ENCODE results near the gene ASS1.

ASS1 gene

DNA sequence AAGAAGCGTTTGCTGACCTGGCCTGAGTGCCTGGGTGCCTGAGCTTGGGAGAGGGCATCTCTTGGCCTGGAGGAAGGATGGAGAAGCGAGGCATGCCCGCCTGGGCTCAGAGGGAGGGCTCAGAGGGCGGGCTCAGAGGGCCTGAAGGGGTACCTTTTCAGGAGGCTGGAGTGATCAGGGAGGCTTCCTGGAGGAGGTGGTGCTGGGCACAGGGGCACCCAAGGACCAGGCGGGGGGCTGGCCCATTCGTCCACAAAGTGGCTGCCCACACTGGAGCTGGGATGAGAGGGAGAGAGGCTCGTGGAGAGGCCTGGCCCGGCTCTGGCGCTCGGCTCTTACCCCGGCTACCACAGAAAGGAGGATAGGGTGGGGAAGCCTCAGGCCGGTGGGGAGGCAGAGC is 32.8 kb downstream of the ASS1 start:
- no peak for DNase-seq

DNA sequence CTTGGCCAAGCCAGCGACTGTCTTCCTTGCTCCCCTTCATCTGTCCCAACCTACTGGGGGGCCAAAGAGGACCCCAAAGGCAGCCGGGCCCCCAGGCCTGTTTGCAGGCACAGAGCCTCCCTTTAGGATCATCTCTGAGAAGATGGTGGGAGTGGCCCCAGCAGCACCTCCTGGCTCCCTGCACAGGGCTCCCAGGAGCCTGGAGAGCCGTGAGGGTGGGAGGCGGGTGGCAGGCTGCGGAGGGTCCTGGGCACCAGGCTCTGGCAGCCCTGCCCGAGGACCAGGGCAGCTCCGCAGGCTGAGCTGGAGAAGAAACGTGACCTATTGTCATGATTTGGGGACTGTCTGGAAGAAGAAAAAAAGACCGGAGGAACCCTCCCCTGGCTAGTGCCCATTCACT is 33.4 kb downstream of the ASS1 start:
- no peak for DNase-seq

DNA sequence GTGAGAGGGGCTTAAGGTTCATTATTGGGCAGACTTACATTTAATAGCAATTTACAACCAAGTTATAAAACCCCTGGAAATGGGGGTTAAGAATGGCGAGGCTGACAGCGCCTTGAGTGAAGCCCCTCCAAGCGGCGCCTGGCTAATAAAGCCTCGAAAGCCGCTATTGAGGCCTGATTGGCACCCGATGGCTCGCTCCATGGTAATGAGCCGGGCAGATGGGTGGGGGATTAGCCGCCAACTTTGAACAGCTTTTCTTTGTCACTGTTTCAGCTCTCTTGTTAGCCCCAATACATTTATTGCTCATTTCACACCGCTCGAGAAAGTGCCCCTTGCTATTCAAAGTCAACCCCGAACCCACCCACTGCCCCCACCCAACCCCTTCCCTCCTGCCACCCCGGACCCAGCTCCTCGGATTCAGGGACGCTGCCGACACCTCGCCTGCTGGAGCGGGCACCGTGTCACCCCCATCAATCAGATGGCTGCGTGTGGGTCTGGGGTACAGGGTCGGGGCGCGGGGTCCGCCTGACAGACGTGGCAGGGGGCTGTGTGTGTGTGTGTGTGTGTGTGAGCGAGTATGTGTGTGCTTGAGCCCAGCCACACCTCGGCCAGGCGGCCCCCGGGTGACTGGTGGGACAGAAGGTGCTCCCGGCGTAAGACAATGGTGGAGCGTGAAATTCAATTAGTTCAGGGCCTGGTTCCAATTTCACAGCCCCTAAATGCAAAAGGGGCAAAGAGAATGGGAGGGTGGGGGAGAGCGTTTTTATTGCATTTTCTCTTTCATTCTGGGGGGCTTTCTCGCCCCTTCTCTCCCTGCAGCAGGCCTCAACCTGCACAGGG is 34.2 kb downstream of the ASS1 start:
- DNase-seq: no peak

DNA sequence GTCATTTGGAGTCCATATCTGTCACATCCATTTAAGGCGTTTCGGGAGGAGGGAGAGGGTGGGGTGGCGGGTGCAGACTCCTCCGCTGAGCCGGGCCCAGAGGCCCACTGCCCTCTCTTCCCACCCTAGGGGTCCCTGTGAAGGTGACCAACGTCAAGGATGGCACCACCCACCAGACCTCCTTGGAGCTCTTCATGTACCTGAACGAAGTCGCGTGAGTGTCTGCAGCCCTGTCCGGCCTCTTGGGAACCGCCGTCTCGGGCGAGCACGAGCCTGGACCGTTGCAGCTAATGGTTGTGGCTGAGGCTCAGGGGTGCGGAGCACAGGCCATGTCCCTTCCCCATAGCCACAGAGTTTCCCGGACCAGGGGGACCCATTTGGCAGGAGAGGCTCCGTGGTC is 34.8 kb downstream of the ASS1 start:
- no peak for DNase-seq

DNA sequence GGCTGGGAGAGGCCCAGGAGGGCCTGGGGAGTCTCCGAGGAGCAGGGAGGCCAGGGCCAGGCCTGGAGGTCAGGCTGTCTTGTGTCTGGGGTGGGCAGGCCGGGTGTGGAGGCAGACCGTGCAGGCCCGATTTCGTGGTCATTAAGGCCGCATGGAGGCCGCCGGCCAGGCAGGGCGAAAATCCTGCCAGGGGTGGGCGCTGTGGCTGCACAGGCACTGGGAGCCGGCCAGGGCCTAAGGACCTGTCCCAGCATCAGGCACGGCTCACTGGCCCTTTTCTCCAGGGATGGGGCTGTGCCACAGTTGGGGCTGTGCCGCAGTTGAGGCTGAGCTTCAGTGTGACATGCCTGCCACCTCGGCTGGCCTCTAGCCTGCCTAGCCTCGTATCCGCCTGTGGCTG is 35.9 kb downstream of the ASS1 start:
- no peak for DNase-seq

DNA sequence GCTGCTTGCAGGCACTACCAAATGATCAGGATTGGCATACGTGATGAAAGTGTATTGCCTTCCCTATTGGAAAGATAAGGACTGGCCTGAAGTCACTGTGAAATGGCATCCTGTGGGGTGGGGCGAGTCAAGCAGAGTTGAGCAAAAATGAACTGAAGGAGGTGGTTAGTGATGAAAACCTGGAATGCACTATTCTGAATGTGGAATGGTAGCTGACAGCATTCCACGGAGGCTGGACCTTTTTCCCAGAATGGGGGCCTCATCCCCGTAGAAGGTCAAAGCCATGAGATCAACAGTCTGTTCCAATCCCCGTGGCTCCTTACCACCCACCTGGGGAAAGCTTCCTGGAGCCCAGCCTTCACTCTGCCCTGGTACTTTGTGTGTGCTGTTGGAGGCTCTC is 37.7 kb downstream of the ASS1 start:
- no peak for DNase-seq

DNA sequence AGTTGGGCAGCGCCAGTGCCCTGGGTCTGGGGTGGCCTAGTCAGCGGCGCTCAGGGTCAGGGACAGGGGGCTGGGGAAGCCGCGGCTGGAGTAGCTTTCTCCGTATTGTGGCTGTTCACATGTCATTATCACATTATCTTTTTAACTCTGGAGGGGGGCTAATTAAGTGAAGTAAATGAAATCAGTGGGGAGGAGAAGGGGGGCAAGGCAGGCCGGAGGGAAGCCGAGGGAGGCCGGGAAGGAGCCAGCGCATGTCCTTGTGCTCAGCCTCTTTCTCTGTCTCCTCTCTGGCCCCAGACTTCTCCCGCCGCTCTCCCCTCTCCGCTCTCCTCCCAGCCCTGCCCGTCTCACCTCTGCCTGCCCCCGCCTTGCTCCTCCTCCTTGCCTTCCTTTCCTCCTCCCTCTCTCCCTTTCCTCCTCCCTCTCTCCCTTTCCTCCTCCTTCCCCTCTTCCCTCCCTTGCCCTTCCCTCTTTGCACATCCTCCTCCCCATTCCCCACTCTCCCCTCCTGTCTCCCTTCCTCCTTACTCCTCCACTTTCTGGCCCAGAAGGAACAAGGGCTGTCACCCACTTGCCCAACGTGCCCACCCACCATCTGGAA is 38.7 kb downstream of the ASS1 start:
- no peak for DNase-seq

DNA sequence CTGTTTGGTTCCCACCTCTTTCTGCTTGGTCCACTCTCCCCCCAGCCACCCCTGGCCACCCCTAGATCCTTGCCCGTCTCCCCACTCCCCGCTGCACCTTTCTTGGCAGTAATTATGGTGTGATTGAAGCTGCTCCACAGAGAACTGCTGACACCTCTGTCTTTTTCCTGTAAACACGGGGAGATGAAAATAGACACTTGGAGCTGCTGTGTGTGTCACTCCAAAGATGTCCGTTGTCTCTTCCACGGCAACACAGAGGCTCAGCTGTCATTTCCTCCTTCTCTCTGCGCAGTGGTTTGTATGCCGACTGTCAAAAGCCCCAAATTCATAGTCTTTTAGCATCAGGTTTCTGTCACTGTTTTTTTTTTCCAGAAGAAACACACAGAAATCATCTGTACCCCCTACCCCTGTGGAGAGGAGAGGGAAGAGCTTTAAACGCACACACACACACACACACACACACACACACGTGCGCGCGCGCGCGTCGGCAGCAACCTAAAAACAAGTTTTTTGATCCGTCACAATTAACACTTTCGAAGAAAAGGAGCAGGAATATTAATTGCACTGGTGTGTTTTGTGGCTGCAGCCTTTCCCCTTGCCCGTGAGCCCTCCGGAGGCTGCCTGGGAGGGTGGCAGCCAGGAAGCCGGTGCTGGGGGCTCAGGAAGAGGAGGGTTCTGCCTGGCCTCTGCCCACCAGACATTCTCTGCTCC is 39.8 kb downstream of the ASS1 start:
- no peak for DNase-seq

DNA sequence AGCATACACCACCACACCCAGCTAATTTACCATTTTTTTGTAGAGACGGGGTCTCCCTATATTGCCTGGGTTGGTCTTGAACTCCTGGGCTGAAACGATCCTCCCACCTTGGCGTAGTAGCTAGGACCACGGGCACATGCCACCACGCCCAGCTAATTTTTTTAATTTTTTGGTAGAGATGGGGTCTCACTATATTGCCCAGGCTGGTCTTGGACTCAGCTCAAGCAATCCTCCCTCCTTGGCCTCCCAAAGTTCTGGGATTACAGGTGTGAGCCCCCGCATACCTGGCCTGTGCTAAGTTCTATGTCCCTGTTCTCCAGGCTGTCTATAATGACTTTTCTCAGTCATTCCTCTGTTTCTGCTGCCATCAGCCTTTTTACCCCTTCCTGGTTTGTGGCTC is 41.3 kb downstream of the ASS1 start:
- no peak for DNase-seq

DNA sequence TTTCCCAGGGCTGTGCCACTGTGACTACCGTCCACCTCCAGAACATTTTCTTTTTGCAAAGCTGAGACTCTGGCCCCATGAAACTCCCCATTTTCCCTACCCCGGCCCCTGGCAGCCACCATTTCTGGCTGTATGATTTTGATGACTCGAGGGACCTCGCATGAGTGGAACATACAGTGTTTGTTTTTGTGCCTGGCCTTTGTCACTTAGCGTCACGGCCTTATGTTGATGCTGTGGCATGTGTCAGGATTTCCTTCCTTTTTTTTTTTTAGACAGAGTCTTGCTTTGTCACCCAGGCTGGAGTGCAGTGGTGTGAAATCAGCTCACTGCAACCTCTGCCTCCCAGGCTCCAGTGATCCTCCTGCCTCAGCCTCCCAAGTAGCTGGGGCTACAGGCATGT is 42.7 kb downstream of the ASS1 start:
- no peak for DNase-seq

DNA sequence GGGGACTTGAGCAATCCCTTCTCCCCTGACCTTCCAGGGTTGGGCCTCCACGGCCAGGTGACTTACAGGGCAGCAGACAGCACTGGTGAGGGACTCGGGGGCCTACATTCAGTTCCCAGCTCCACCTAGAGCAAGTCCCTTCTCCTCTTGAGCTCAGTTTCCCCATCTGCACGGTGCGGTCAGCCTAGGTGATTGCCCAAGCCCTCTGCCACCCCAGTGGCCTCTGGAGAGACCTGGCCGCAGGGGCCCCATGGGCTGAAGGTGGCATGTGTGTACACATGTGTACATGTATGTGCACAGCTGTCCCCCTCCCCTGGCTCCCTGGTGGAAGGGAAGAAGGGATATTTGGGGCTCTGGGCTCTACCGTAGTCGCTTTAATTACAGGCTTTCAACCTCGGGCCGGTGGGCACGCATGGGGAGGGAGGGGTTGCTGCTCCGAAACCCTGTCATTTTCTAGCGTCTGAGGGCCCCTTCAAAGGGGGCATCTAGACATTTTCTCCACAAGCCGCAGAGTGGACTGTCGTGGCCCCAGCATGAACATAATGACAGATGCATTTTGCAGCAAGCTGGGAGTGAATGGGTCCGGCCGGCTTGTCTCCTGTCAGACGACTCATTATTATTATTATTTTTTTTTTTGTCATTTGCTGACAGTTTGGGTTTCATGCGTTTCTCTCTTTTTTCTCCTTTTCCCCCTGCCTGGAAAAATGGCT is 44.0 kb downstream of the ASS1 start:
- no peak for DNase-seq

DNA sequence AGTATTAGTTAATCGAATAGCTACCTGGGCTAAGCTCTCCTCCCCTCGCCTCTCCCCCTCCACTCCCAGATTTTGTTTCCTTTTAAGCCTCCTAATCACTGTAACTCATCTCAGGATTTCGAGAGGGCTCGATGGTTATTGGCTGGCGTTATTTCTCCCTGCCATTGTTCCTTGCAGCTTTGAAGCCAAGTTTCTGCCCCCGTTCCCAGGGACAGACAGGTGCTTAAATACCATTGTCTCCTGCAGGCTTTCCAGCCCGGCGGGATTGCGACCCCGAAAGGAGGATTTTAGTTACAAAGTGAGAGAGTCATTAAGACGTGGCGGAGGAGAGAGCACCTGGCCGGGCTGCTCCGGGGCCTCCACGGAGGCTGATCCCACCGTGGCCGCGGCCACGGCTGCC is 46.2 kb downstream of the ASS1 start:
- no peak for DNase-seq

DNA sequence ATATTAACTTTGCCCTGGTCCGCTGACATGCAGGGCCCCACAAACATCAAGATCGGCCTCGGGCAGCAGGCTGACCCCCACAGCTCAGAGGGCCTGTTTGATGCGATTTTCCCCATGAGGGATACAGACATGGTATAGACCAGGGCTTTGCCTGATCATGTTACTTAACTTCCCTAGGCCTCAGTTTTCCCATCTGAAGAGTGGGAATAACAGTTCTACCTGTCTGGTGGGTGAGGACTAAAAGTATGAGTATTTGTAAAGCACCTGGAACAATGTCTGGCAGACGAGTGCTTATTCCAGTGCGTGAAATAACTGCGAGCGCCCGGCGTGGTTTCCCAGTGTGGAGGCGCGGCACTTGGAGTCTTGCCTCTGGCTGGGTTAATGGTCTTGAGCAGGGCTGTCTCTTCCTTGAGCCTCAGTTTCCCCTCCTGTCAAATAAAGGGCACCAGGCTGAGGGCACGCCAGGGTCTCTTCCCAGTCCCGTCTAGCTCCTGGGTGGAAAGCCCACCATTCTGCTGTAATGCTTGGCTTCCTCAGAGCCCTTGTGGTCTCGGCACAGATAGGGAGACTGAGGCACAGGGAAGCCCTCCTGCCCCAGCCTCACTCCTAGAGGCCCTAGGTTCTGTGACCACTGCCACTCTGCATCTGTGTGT is 47.2 kb downstream of the ASS1 start:
- no peak for DNase-seq

DNA sequence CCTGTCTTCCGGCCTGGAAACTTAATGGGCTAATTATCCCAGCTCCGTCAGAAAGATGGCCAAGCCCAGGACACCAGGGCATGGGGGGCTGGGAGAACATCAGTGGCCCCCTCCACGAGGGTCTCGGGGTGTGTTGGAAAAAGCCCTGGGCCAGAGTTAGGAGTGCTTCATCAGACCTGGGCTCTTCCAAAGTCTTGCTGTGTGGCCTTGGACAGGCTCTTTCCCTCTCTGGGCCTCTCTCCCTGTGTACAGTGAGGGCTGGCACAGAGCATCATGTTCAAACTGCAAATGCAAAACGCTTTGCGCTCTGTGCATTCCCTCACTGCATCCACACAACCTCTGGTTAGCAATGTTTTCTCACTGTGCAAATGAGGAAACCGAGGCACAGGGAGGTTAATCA is 48.3 kb downstream of the ASS1 start:
- no peak for DNase-seq

DNA sequence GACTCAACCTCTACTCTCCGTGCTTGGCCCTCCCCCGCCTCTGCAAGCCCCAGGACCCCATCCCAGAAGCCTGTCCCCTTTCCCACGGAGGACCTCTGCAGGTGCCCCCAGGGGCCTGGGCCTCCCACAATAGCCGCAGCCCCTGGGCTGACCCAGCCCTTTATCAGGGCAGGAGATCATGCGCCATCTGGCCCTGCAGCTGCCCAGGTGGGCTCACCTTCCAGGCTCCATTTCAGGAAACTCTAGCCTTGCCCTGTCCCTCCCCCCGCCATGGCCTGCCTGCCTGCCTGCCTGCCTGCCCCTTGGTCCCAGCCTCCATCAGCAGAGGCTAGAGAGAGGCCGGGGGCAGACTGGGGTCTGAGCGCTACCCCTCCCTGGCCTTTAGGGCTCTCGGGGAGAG is 48.7 kb downstream of the ASS1 start:
- DNase-seq: no peak

DNA sequence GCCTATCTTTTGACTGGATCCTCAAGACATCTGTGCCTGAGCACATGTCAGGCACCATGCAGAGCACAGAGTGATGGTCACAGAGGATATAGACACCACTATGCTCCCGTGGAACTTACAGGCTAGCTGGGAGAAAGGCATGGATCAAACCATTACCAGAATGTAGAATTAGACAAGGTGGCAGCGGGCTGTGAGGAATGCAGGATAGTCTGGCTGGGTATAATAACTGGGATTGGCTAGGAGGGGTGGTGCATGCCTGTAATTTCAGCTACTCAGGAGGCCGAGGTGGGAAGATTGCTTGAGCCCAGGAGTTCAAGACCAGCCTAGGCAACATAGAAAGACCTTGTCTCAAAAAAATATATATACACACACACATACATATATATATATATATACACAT is 50.3 kb downstream of the ASS1 start:
- DNase-seq: no peak

DNA sequence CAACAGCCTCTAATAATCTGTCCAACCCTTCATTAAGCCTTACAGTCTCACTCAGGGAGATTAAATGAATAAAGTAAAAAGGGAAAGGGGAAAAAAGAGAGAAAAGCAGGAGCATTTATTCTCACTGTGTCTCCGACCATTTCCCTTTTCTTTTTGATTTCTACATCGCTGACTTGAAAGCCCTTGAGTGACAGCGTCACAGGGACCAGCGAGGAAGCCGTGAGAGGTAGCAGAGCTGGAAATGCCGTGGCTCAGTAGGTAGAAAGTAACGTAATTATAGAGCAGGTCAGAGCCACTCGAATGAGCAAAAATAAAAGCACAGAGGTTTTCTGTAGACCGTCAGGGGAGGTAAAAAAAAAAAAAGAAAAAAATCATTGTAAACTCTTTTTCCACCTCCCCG is 52.4 kb downstream of the ASS1 start:
- no peak for DNase-seq

DNA sequence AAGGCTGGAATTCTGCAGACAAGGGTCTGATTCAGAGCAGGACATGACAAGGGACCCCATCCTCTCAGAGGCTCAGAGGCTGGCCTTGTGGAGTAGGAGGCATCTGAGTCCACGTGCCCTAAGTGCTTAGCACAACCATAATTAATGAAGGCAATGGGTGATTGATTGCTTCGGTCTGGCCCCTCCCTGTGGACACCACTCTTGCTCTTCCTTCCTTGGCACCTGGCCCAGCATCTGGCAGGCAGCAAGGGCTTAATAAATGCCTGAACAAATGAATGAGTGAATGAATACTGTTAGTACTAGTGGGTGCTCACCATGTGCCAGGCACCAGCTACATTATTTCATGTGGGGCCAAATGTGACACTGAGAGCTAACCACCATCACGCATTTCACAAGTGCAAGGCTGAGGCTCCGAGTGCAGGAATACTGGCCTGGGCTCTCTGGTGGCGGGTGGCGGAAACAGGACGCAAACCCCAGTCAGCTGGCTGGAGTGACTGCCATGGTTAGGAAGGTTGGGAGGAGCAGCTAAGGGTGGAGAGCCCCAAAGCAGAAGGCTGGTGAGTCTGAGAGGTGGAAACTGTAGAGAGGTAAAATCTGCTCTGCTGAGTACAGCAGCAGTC is 53.6 kb downstream of the ASS1 start:
- DNase-seq: no peak

DNA sequence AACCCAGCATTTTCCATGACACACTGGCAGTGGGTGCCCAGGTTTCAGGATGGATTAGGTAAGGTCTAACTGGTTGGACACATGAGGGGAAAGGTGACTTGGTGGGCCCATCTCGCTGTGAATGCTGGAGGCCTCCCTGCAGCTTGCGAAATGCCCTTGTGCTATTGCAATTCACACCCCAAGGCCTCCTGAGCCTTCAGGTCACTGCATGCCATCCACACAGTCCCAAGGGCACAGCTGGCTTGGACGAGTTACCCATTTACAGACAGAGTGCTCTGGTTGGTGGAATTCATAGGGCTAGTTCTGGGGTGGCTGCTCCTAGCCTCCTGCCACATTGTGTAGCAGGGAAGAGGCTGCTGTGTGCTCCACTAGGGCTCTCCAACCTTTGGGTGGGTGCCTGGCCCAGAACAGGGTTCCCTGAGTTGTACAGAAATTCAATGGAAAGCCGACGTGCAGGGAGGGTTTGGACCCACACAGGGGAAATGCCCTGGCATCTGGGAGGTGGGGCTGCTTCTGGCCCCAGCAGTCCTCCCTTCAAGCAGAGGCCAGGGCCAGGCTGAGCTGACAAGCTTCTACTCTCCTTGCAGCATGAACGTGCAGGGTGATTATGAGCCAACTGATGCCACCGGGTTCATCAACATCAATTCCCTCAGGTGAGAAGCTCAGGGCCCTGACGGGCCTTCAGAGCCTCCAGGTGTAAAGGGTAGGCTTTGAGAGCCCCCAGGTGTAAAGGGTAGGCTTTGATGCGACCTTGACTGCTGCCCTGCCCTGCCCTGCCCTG is 54.3 kb downstream of the ASS1 start:
- DNase-seq: no peak

DNA sequence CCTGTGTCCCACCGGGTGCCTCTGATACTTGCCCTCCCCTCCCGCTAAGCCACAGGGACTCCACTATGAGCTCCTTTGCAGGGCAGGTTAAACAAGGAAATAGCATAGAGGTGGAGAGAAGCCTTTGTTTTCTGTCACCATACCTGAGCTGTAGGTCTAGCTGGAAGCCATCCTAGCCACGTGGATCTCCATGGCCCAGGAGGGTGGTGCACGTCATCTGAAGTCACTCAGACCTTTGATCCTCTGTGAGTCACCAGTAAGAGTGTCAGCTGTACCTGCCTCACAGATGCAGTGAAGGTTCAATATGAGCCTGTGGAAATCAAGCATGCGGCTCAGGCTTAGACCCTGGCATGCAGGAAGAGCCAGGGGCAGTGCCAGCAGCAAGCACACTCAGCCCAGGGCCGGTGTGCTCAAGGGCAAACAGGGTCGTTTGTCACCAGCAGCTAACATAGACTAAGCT is 55.1 kb downstream of the ASS1 start:
- no peak for DNase-seq

DNA sequence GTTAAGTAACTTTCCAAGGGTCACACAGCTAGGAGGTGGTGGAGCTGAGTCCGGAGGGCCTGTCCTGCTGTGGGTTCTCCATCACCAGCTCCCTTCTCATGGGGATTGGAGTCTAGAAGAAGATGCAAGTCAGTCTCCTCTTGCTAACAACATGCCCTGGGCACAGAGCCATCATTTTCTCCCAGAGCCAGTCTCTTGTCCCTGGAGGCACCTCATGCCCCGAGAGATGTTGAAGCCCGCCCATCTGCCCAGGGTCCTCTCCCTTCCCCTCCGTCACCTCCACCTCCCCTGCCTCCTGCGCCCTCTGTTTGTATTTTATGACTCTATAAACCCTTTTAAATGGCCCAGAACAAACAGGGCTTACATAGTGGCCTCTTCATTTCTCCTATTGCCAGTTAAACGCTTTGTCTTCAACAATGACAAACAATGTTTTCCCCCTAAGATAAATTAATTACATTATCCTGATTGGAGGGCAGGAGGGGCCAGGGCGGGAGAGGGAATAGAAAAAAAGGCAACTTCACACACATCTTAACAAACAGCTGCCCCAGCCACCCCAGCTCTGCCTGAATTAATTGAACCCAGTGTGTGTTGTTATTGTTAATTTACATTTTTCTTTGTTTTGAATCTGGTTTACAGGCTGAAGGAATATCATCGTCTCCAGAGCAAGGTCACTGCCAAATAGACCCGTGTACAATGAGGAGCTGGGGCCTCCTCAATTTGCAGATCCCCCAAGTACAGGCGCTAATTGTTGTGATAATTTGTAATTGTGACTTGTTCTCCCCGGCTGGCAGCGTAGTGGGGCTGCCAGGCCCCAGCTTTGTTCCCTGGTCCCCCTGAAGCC is 55.8 kb downstream of the ASS1 start:
- DNase-seq: peak; percentile 78
